ENCODE data around the gene COX6A2.
"Not testable (repeated sequence)": the region's sequence is repeated elsewhere in the genome, so short reads cannot be mapped to it uniquely, and the experiment has no call there.

The COX6A2 gene

GRCh38 chr16:31440516-31441184, 12.5 kb upstream of the COX6A2 start:
- Histone ChIP-seq H2BK15ac (ENCODE audit: low read length) (no peak overlapping the region), H3K4ac (ENCODE audit: low read length) (no peak overlapping the region), H2AFZ (ENCODE audit: low read length) (no peak overlapping the region), H3K27ac (replicated peaks; ENCODE audit: low read length) (no peak overlapping the region), H4K91ac (ENCODE audit: low read depth, low read length, poor library complexity) (no peak overlapping the region), H2BK5ac (ENCODE audit: low read length) (no peak overlapping the region), H3K4me2 (ENCODE audit: insufficient read depth, low read length, poor library complexity, severe bottlenecking) (no peak overlapping the region), H3K4me1 (ENCODE audit: control insufficient read depth in 2 of 2, insufficient read depth in 1 of 2, low read depth in 1 of 2, low read length in 2 of 2) (no peaks in the 10 kb centered on the region), H3K23ac (ENCODE audit: low read depth, low read length, poor library complexity) (no peak overlapping the region), H3K18ac (ENCODE audit: low read length) (no peak overlapping the region), H3K36me3 (replicated peaks in 1 of 2; ENCODE audit: control insufficient read depth in 2 of 2, insufficient read depth in 2 of 2, low read length in 2 of 2) (no peaks in the 10 kb centered on the region), H3K14ac (ENCODE audit: low read length) (no peak overlapping the region), H3K79me1 (ENCODE audit: low read depth, low read length) (no peaks in the 10 kb centered on the region), H3K9me3 (replicated peaks in 1 of 2; ENCODE audit: control insufficient read depth in 2 of 2, insufficient read depth in 1 of 2, low read depth in 1 of 2, low read length in 2 of 2) (no peaks in the 10 kb centered on the region), H3K9ac (ENCODE audit: low read depth, low read length, poor library complexity) (no peak overlapping the region), H2BK12ac (ENCODE audit: low read length) (no peak overlapping the region), H3K27me3 (ENCODE audit: control insufficient read depth in 3 of 3, insufficient read depth in 3 of 3, low read depth in 1 of 3, low read length in 3 of 3) (no peaks in the 10 kb centered on the region), H2BK120ac (ENCODE audit: low read depth, low read length) (no peak overlapping the region), H3K4me3 (ENCODE audit: low read length in 2 of 2) (no peak overlapping the region), H4K8ac (ENCODE audit: low read depth, low read length) (no peak overlapping the region), H2AK5ac (ENCODE audit: low read depth, low read length) (no peak overlapping the region)
- no peak for DNase-seq (ENCODE audit: low spot score)
- WGBS, 2 donors (ENCODE audit: extremely low coverage in 2 of 2, insufficient read length in 2 of 2, insufficient replicate concordance in 1 of 2), result no CpG with 5 or more reads among the region's 4 CpGs

GRCh38 chr16:31439519-31439918, 11.4 kb upstream of the COX6A2 start:
- Histone ChIP-seq H3K4me1 (ENCODE audit: control insufficient read depth in 2 of 2, insufficient read depth in 1 of 2, low read depth in 1 of 2, low read length in 2 of 2) (no peaks in the 10 kb centered on the region), H4K91ac (ENCODE audit: low read depth, low read length, poor library complexity) (no peak overlapping the region), H3K14ac (ENCODE audit: low read length) (no peak overlapping the region), H4K8ac (ENCODE audit: low read depth, low read length) (no peak overlapping the region), H3K23ac (ENCODE audit: low read depth, low read length, poor library complexity) (no peak overlapping the region), H3K4ac (ENCODE audit: low read length) (no peak overlapping the region), H3K27ac (replicated peaks; ENCODE audit: low read length) (no peak overlapping the region), H2BK5ac (ENCODE audit: low read length) (no peak overlapping the region), H3K79me1 (ENCODE audit: low read depth, low read length) (no peaks in the 10 kb centered on the region), H2BK120ac (ENCODE audit: low read depth, low read length) (no peak overlapping the region), H2AK5ac (ENCODE audit: low read depth, low read length) (no peak overlapping the region), H3K4me3 (ENCODE audit: low read length in 2 of 2) (no peak overlapping the region), H3K18ac (ENCODE audit: low read length) (no peak overlapping the region), H2AFZ (ENCODE audit: low read length) (no peak overlapping the region), H3K36me3 (replicated peaks in 1 of 2; ENCODE audit: control insufficient read depth in 2 of 2, insufficient read depth in 2 of 2, low read length in 2 of 2) (no peaks in the 10 kb centered on the region), H3K4me2 (ENCODE audit: insufficient read depth, low read length, poor library complexity, severe bottlenecking) (no peak overlapping the region), H3K9me3 (replicated peaks in 1 of 2; ENCODE audit: control insufficient read depth in 2 of 2, insufficient read depth in 1 of 2, low read depth in 1 of 2, low read length in 2 of 2) (no peaks in the 10 kb centered on the region), H2BK12ac (ENCODE audit: low read length) (no peak overlapping the region), H2BK15ac (ENCODE audit: low read length) (no peak overlapping the region), H3K27me3 (ENCODE audit: control insufficient read depth in 3 of 3, insufficient read depth in 3 of 3, low read depth in 1 of 3, low read length in 3 of 3) (no peaks in the 10 kb centered on the region), H3K9ac (ENCODE audit: low read depth, low read length, poor library complexity) (no peak overlapping the region)
- no CpG with 5 or more reads among the region's 3 CpGs for WGBS, 2 donors (ENCODE audit: extremely low coverage in 2 of 2, insufficient read length in 2 of 2, insufficient replicate concordance in 1 of 2)
- no peak for DNase-seq (ENCODE audit: low spot score)

- not testable (repeated sequence) for H3K18ac ChIP-seq (ENCODE audit: low read length); H4K8ac ChIP-seq (ENCODE audit: low read depth, low read length); H2BK15ac ChIP-seq (ENCODE audit: low read length); H3K79me1 ChIP-seq (ENCODE audit: low read depth, low read length); H3K9ac ChIP-seq (ENCODE audit: low read depth, low read length, poor library complexity); H3K4me3 ChIP-seq (ENCODE audit: low read length in 2 of 2); H3K27me3 ChIP-seq (ENCODE audit: control insufficient read depth in 3 of 3, insufficient read depth in 3 of 3, low read depth in 1 of 3, low read length in 3 of 3); H2BK12ac ChIP-seq (ENCODE audit: low read length); H3K23ac ChIP-seq (ENCODE audit: low read depth, low read length, poor library complexity); H3K27ac ChIP-seq (replicated peaks; ENCODE audit: low read length); H3K9me3 ChIP-seq (replicated peaks in 1 of 2; ENCODE audit: control insufficient read depth in 2 of 2, insufficient read depth in 1 of 2, low read depth in 1 of 2, low read length in 2 of 2); H3K36me3 ChIP-seq (replicated peaks in 1 of 2; ENCODE audit: control insufficient read depth in 2 of 2, insufficient read depth in 2 of 2, low read length in 2 of 2); H2AFZ ChIP-seq (ENCODE audit: low read length); H4K91ac ChIP-seq (ENCODE audit: low read depth, low read length, poor library complexity); H3K4me2 ChIP-seq (ENCODE audit: insufficient read depth, low read length, poor library complexity, severe bottlenecking); H3K4ac ChIP-seq (ENCODE audit: low read length); H3K4me1 ChIP-seq (ENCODE audit: control insufficient read depth in 2 of 2, insufficient read depth in 1 of 2, low read depth in 1 of 2, low read length in 2 of 2); DNase-seq (ENCODE audit: low spot score); H2BK120ac ChIP-seq (ENCODE audit: low read depth, low read length); H3K14ac ChIP-seq (ENCODE audit: low read length); H2AK5ac ChIP-seq (ENCODE audit: low read depth, low read length); H2BK5ac ChIP-seq (ENCODE audit: low read length)
- WGBS, 2 donors (ENCODE audit: extremely low coverage in 2 of 2, insufficient read length in 2 of 2, insufficient replicate concordance in 1 of 2), result no CpG with 5 or more reads among the region's 4 CpGs
These were observed 10.9 kb upstream of the COX6A2 start for GRCh38 chr16:31439023-31439422.

- Histone ChIP-seq H4K8ac (ENCODE audit: low read depth, low read length) (no peak overlapping the region), H3K79me1 (ENCODE audit: low read depth, low read length) (no peaks in the 10 kb centered on the region), H3K4me2 (ENCODE audit: insufficient read depth, low read length, poor library complexity, severe bottlenecking) (no peak overlapping the region), H2AFZ (ENCODE audit: low read length) (no peak overlapping the region), H2AK5ac (ENCODE audit: low read depth, low read length) (no peak overlapping the region), H4K91ac (ENCODE audit: low read depth, low read length, poor library complexity) (no peak overlapping the region), H3K27me3 (ENCODE audit: control insufficient read depth in 3 of 3, insufficient read depth in 3 of 3, low read depth in 1 of 3, low read length in 3 of 3) (no peaks in the 10 kb centered on the region), H3K36me3 (replicated peaks in 1 of 2; ENCODE audit: control insufficient read depth in 2 of 2, insufficient read depth in 2 of 2, low read length in 2 of 2) (no peaks in the 10 kb centered on the region), H2BK15ac (ENCODE audit: low read length) (no peak overlapping the region), H3K14ac (ENCODE audit: low read length) (no peak overlapping the region), H3K4me1 (ENCODE audit: control insufficient read depth in 2 of 2, insufficient read depth in 1 of 2, low read depth in 1 of 2, low read length in 2 of 2) (no peaks in the 10 kb centered on the region), H3K9ac (ENCODE audit: low read depth, low read length, poor library complexity) (no peak overlapping the region), H3K4me3 (ENCODE audit: low read length in 2 of 2) (no peak overlapping the region), H3K9me3 (replicated peaks in 1 of 2; ENCODE audit: control insufficient read depth in 2 of 2, insufficient read depth in 1 of 2, low read depth in 1 of 2, low read length in 2 of 2) (no peaks in the 10 kb centered on the region), H3K27ac (replicated peaks; ENCODE audit: low read length) (no peak overlapping the region), H3K23ac (ENCODE audit: low read depth, low read length, poor library complexity) (no peak overlapping the region), H2BK12ac (ENCODE audit: low read length) (no peak overlapping the region), H2BK5ac (ENCODE audit: low read length) (no peak overlapping the region), H3K18ac (ENCODE audit: low read length) (no peak overlapping the region), H2BK120ac (ENCODE audit: low read depth, low read length) (no peak overlapping the region), H3K4ac (ENCODE audit: low read length) (no peak overlapping the region)
- no peak for DNase-seq (ENCODE audit: low spot score)
- no CpG with 5 or more reads among the region's 2 CpGs for WGBS, 2 donors (ENCODE audit: extremely low coverage in 2 of 2, insufficient read length in 2 of 2, insufficient replicate concordance in 1 of 2)
These were observed 10.3 kb upstream of the COX6A2 start for GRCh38 chr16:31438414-31438813.
